Measurements from ENCODE around the gene KDM4C. TPM values are rescaled to one million over a fixed set of nuclear protein-coding genes. Genes with fewer than 3 reads are reported as not detected.
A peak's percentile ranks its signal among the peaks of the same experiment; 100 is the strongest.

The KDM4C gene
- total RNA-seq, 1 donor from 2014 or later, result 16.5 TPM

DNA sequence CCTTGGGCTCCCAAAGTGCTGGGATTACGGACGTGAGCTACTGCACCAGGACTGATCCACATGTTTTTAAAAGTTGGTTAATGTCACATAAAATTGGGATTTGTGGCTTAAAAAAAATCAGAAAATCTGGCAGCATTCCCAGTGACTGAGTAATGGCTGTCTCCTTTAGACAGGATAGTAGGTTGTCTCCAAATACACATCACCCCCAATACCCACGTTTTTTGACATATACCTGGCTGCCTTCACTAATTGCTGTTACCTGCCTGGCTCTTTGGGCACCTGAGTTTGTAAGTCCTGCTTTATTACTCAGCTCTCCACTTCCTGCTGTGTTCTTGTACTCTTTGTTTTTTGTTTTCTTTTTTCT is 84.8 kb downstream of the KDM4C start:
- H3K4me3 ChIP-seq (ENCODE audit: low read depth, low read length), result no peak overlapping the region
- DNase-seq (ENCODE audit: low read depth), result no peak
- no peak for TF ChIP-seq CTCF (conservative IDR thresholded peaks at IDR 0.05; ENCODE audit: low read depth, low read length)

DNA sequence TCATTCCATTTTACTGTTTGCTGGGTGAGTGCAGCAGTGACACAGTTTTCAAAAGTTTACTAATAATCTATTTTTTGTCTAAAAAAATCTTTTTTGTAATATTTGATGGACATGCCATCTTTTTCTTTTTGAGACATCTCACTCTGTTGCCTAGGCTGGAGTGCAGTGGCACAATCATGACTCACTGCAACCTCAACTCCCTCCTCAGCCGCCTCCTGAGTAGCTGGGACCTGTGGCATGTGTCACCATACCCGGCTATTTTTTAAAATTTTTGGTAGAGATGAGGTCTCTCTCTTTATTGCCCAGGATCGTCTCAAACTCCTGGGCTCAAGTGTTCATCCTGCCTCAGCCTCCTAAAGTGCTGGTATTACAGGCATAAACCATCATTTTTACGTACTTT is 86.0 kb downstream of the KDM4C start:
- no peak for TF ChIP-seq CTCF (conservative IDR thresholded peaks at IDR 0.05; ENCODE audit: low read depth, low read length)
- no peak for DNase-seq (ENCODE audit: low read depth)
- H3K4me3 ChIP-seq (ENCODE audit: low read depth, low read length), result no peak overlapping the region

- TF ChIP-seq CTCF (conservative IDR thresholded peaks at IDR 0.05; ENCODE audit: low read depth, low read length), result no peak
- DNase-seq (ENCODE audit: low read depth), result no peak
- H3K4me3 ChIP-seq (ENCODE audit: low read depth, low read length), result no peak overlapping the region
Measured at GRCh38 chr9:6844267-6844666, 86.5 kb downstream of the KDM4C start.

DNA sequence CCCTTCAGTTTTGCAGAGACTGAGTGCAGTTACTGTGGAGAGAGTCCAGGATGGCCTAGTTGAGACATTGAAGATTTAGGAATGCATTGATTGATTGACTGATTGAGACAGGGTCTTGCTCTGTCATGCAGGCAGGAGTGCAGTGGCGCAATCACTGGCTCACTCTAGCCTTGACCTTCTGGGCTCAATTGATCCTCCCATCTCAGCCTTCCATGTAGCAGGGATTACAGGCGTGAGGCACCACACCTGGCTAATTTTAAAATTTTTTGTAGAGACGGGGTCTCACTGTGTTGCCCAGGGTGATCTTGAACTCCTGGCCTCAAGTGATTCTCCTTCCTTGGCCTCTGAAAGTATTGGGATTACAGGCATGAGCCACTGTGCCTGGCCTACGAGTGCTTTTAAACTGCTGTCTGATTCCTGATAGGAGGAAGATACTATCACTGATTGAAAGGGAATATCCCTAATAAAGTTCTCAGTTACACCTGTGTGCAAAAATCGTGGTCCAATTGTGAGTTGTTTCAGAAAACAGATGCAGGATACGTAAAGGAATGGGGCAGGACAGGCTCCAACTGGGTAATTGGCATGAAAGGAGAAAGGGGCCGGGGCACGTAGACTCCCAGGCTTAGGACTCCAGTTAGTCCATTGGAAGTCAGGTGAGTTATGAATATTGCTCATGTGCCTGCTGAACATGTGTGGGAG is 87.5 kb downstream of the KDM4C start:
- TF ChIP-seq CTCF (conservative IDR thresholded peaks at IDR 0.05; ENCODE audit: low read depth, low read length), result no peak
- no peak overlapping the region for H3K4me3 ChIP-seq (ENCODE audit: low read depth, low read length)
- no peak for DNase-seq (ENCODE audit: low read depth)

DNA sequence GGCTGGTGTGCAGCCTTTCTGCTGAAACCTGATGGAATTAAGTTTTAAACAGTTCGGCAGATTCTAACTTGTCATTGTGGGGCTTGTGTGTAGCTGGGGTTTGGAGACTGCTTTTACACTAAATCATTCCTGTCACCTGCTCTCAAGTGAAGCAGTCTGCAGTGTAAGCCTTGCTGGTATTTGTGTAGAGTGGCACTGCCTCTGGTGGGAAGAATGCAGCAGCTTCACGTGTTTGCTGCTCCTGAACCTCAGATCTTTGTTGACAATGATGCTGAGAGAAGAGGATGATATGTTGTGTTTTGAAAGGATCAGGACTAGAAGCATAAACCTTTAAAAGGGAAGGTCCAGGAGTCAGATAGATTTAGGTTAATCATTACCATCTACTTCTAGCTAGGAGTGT is 88.1 kb downstream of the KDM4C start:
- H3K4me3 ChIP-seq (ENCODE audit: low read depth, low read length), result no peak overlapping the region
- DNase-seq (ENCODE audit: low read depth), result peak; percentile 63
- TF ChIP-seq CTCF (conservative IDR thresholded peaks at IDR 0.05; ENCODE audit: low read depth, low read length), result peak; percentile 87

DNA sequence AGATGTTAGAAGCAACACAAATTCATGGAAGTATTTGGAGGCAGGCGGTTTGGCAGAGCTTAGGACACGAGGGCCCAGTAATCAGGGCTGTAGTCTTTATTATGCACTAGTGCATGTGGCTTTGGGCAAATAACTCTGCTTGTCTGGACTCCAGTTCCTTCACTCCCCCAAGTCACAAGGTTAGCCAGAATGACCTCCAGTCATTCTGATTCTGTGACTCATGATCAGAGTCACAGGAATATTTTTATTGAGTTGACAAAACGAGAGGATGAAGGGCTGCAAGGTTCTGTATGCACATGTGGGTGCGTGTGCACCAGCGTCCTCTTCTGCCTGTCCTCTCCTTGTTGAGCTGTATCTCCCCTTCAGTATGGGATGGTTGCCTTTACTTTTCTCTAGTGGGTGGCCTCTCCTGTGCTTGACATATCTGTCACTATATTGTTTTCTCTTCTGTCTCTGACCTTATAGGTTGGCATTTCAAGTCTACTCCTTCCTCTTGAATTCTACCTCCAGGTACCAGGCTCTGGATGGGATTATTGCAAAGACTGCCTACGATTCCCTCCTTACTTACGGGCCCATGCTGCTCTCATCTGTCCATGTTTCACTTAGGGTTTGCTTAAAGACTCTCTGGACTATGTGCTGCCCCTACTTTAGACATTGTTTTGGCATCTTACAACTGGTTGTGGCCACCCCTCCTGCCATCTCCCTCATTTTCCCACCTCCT is 94.6 kb downstream of the KDM4C start:
- no peak overlapping the region for H3K4me3 ChIP-seq (ENCODE audit: low read depth, low read length)
- no peak for TF ChIP-seq CTCF (conservative IDR thresholded peaks at IDR 0.05; ENCODE audit: low read depth, low read length)
- DNase-seq (ENCODE audit: low read depth), result peak; percentile 50

GRCh38 chr9:6855860-6856259 is 98.1 kb downstream of the KDM4C start:
- no peak for DNase-seq (ENCODE audit: low read depth)
- no peak for TF ChIP-seq CTCF (conservative IDR thresholded peaks at IDR 0.05; ENCODE audit: low read depth, low read length)
- no peak overlapping the region for H3K4me3 ChIP-seq (ENCODE audit: low read depth, low read length)
